ENCODE data around the gene FOXA3.

GRCh38 chr19:45920458-45920857 lies 56.3 kb downstream of the FOXA3 start:
- TF ChIP-seq CTCF (conservative IDR thresholded peaks at IDR 0.05; ENCODE audit: low read length) (no peak), EZH2phosphoT487 (IDR thresholded peaks at IDR 0.05; ENCODE audit: borderline replicate concordance, low read depth, low read length) (no peak)

All from OCI-LY7 (cell line).